Neural progenitor cell (in vitro differentiated cells): Measurements from ENCODE around the gene DUS3L. TPM values are rescaled to one million over a fixed set of nuclear protein-coding genes. Genes with fewer than 3 reads are reported as not detected.

ENCODE experiments used
- DNase-seq: peaks from one replicate; pipeline ENCODE4 v3.0.0-alpha.2; 2016; ENCODE audit warnings: low spot score
- H2AFZ ChIP-seq: fragments of 200-600 bp; sonication (generic); replicated peaks from 2 replicates; pipeline ENCODE4 v1.6.1; 2016; ENCODE audit warnings: antibody characterized with exemption
- H3F3A ChIP-seq: fragments of 200-600 bp; sonication (generic); 2 replicates; pipeline ENCODE4 v1.6.1; 2016; ENCODE audit warnings: antibody characterized with exemption, low read depth
- H3K27ac ChIP-seq: fragments of 200-600 bp; sonication (generic); 2 replicates; pipeline ENCODE4 v1.5.1; 2016; ENCODE audit warnings: mild to moderate bottlenecking
- H3K27me3 ChIP-seq: fragments of 200-600 bp; sonication (generic); 2 replicates; pipeline ENCODE4 v1.6.1; 2016; ENCODE audit warnings: mild to moderate bottlenecking, moderate library complexity
- H3K36me3 ChIP-seq: fragments of 200-600 bp; sonication (generic); 2 replicates; pipeline ENCODE4 v1.5.1; 2016
- H3K4me1 ChIP-seq: fragments of 200-600 bp; sonication (generic); 2 replicates; pipeline ENCODE4 v1.6.1; 2016; ENCODE audit warnings: mixed run types
- H3K4me2 ChIP-seq: fragments of 200-600 bp; sonication (generic); 2 replicates; pipeline ENCODE4 v1.6.1; 2016
- H3K4me3 ChIP-seq: fragments of 200-600 bp; sonication (generic); 2 replicates; pipeline ENCODE4 v1.5.1; 2016
- H3K79me2 ChIP-seq: fragments of 200-600 bp; sonication (generic); 2 replicates; pipeline ENCODE4 v1.6.1; 2016; ENCODE audit warnings: low read depth
- H3K9ac ChIP-seq: fragments of 200-600 bp; sonication (generic); 2 replicates; pipeline ENCODE4 v1.6.1; 2016
- H3K9me3 ChIP-seq: fragments of 200-600 bp; sonication (generic); 2 replicates; pipeline ENCODE4 v1.5.1; 2016; ENCODE audit warnings: low read depth
- H4K20me1 ChIP-seq: fragments of 200-600 bp; sonication (generic); 2 replicates; pipeline ENCODE4 v1.6.1; 2016; ENCODE audit warnings: low read depth
- H3K27ac Mint-ChIP-seq: 3 replicates; pipeline ENCODE4 v1.8.0; 2021; ENCODE audit warnings: mixed read lengths
- H3K27me3 Mint-ChIP-seq: 2 replicates; pipeline ENCODE4 v1.8.0; 2022; ENCODE audit warnings: low read depth, mild to moderate bottlenecking, inconsistent platforms, moderate library complexity, mixed read lengths; ENCODE audit not compliant: insufficient read depth
- H3K36me3 Mint-ChIP-seq: 3 replicates; pipeline ENCODE4 v1.8.0; 2021; ENCODE audit warnings: mixed read lengths
- H3K4me1 Mint-ChIP-seq: 3 replicates; pipeline ENCODE4 v1.8.0; 2021; ENCODE audit warnings: mixed read lengths
- H3K4me3 Mint-ChIP-seq: 3 replicates; pipeline ENCODE4 v1.8.0; 2021; ENCODE audit warnings: mild to moderate bottlenecking, moderate library complexity, mixed read lengths
- H3K9me3 Mint-ChIP-seq: 3 replicates; pipeline ENCODE4 v1.8.0; 2020; ENCODE audit warnings: mixed read lengths
- EZH2 ChIP-seq: fragments of 200-600 bp; sonication (generic); IDR thresholded peaks from 2 replicates; pipeline ENCODE4 v1.6.1; 2017; ENCODE audit warnings: antibody characterized with exemption, mild to moderate bottlenecking, moderate library complexity
- EZH2phosphoT487 ChIP-seq: fragments of 200-600 bp; sonication (generic); IDR thresholded peaks from 2 replicates; pipeline ENCODE4 v1.6.1; 2017; ENCODE audit warnings: antibody characterized with exemption
- total RNA-seq: library from RNA; depleted of rRNA; stranded (reverse); fragments of >200 nt; gene quantifications from 2 replicates; pipeline ENCODE4 v1.2.3, GENCODE V29; 2015; ENCODE audit warnings: low replicate concordance
- TF ChIP-seq, protein P1 (sequence below): fragments of 200-600 bp; sonication (generic); IDR thresholded peaks from 2 replicates; pipeline ENCODE4 v1.5.1; 2017; ENCODE audit warnings: antibody characterized with exemption, mild to moderate bottlenecking

The DUS3L gene
- total RNA-seq, 1 donor from 2014 or later: 20.7 TPM

DNA sequence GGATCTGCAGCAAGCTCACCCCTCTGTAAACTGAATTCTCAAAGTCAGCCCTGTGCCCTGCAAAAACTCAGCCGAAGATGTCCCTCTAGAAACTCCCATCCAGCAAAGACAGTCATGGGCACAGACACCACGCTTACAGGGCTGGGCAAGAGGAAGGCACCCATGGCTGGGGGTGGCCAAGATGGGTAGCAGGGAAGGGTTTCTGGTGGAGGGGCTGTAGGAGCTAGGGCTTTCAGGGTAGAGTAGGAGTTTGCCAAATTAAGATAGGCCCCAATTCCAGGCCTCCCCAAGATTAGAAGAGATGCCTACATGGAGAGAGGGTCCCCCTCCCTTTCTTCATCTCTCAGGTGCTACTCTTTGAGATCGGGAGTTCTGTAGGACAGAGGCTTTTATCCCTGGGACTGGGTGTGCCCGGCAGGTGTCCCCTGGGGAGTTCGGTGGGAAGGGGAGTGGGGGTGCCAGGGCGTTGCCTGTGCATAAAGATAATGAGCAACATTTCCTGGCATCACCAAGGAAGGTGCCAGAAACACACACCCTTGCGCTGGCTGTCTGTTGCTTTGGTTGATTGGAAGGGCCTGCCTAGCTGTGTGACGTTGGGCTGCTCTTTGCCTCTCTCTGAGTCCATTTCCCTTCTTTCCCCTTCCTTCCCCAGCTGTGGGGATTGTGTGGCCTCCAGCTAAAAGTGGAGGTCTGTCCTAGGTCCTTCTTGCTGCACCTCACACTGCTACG, 23.3 kb upstream of the DUS3L start:
- H3K27me3 Mint-ChIP-seq: peaks cover 2% of the 10 kb centered on the region
- no peaks in the 10 kb centered on the region for H3K4me1 ChIP-seq
- TF ChIP-seq, protein P1, sequence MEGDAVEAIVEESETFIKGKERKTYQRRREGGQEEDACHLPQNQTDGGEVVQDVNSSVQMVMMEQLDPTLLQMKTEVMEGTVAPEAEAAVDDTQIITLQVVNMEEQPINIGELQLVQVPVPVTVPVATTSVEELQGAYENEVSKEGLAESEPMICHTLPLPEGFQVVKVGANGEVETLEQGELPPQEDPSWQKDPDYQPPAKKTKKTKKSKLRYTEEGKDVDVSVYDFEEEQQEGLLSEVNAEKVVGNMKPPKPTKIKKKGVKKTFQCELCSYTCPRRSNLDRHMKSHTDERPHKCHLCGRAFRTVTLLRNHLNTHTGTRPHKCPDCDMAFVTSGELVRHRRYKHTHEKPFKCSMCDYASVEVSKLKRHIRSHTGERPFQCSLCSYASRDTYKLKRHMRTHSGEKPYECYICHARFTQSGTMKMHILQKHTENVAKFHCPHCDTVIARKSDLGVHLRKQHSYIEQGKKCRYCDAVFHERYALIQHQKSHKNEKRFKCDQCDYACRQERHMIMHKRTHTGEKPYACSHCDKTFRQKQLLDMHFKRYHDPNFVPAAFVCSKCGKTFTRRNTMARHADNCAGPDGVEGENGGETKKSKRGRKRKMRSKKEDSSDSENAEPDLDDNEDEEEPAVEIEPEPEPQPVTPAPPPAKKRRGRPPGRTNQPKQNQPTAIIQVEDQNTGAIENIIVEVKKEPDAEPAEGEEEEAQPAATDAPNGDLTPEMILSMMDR: no peak
- TF ChIP-seq EZH2phosphoT487 (no peak), EZH2 (no peak)
- H3K4me3 ChIP-seq: no peak overlapping the region
- H2AFZ ChIP-seq: no peak overlapping the region
- no peaks in the 10 kb centered on the region for H3F3A ChIP-seq
- H3K27ac ChIP-seq: no peak overlapping the region
- no peak overlapping the region for H3K4me2 ChIP-seq
- no peaks in the 10 kb centered on the region for H3K27me3 ChIP-seq
- no peaks in the 10 kb centered on the region for H4K20me1 ChIP-seq
- H3K36me3 ChIP-seq: no peaks in the 10 kb centered on the region
- no peak overlapping the region for H3K27ac Mint-ChIP-seq
- H3K9me3 ChIP-seq: no peaks in the 10 kb centered on the region
- no peaks in the 10 kb centered on the region for H3K36me3 Mint-ChIP-seq
- H3K79me2 ChIP-seq: no peaks in the 10 kb centered on the region
- DNase-seq: no peak
- H3K4me1 Mint-ChIP-seq: peaks cover 2% of the 10 kb centered on the region
- no peak overlapping the region for H3K9ac ChIP-seq
- no peak overlapping the region for H3K4me3 Mint-ChIP-seq
- H3K9me3 Mint-ChIP-seq: no peaks in the 10 kb centered on the region

DNA sequence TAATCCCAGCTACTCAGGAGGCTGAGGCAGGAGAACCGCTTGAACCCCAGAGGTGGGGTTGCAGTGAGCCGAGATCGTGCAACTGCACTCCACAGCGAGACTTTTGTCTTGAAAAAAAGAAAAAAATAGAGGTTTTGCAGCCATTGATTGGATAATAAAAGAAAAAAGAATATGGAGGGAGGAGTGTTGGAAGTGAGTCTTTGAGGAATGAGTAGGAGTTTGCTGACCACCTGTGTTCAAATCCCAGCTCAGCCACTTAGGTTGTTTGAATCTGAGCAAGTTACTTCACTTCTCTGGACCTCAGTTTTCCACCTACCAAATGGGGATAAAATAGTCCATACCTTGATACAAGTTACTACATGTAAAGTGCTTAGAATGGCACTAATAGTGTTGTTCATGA, 20.2 kb upstream of the DUS3L start:
- Histone ChIP-seq H3K27ac (no peak overlapping the region), H3F3A (peaks cover 2% of the 10 kb centered on the region), H3K9me3 (no peaks in the 10 kb centered on the region), H2AFZ (no peak overlapping the region), H3K27me3 (no peaks in the 10 kb centered on the region), H3K4me1 (peaks cover 7% of the 10 kb centered on the region), H3K79me2 (no peaks in the 10 kb centered on the region), H3K36me3 (no peaks in the 10 kb centered on the region), H3K4me3 (no peak overlapping the region), H4K20me1 (no peaks in the 10 kb centered on the region), H3K9ac (no peak overlapping the region), H3K4me2 (no peak overlapping the region)
- H3K4me3 Mint-ChIP-seq: peak overlapping the region; percentile 55
- peaks cover 5% of the 10 kb centered on the region for H3K27me3 Mint-ChIP-seq
- no peak for TF ChIP-seq EZH2
- TF ChIP-seq, protein P1: no peak
- no peak for TF ChIP-seq EZH2phosphoT487
- H3K36me3 Mint-ChIP-seq: no peaks in the 10 kb centered on the region
- H3K9me3 Mint-ChIP-seq: no peaks in the 10 kb centered on the region
- DNase-seq: no peak
- peaks cover 11% of the 10 kb centered on the region for H3K4me1 Mint-ChIP-seq
- no peak overlapping the region for H3K27ac Mint-ChIP-seq

DNA sequence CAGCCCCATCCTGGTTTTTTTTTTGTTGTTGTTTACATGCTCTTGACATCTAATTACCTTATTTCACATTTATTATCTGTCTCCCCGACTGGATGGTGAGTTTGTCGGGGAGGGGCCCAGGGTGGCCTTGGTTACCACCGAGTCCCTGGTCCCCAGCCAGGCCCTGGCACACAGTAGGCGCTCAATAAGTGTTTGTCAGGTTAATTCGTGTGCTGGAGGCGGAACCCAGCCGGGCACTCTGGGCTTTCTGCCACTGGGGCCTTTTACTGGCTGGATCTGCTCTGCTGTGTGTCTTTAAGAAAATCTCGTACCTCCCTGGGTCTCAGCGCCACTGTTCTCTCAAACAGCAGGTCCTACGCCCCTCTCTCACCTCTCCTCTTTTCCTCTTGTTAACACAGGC, 18.5 kb upstream of the DUS3L start:
- DNase-seq: no peak
- peaks cover 13% of the 10 kb centered on the region for H3F3A ChIP-seq
- H3K4me1 ChIP-seq: peaks cover 10% of the 10 kb centered on the region
- Mint-ChIP-seq H3K4me3 (no peak overlapping the region), H3K4me1 (peaks cover 11% of the 10 kb centered on the region), H3K36me3 (no peaks in the 10 kb centered on the region), H3K27me3 (peaks cover 7% of the 10 kb centered on the region), H3K27ac (no peak overlapping the region), H3K9me3 (no peaks in the 10 kb centered on the region)
- H3K27ac ChIP-seq: no peak overlapping the region
- no peak overlapping the region for H2AFZ ChIP-seq
- H3K4me2 ChIP-seq: no peak overlapping the region
- peaks cover 12% of the 10 kb centered on the region for H3K27me3 ChIP-seq
- H3K4me3 ChIP-seq: no peak overlapping the region
- no peak overlapping the region for H3K9ac ChIP-seq
- TF ChIP-seq EZH2phosphoT487: no peak
- TF ChIP-seq, protein P1: no peak
- H3K79me2 ChIP-seq: no peaks in the 10 kb centered on the region
- no peaks in the 10 kb centered on the region for H4K20me1 ChIP-seq
- no peaks in the 10 kb centered on the region for H3K36me3 ChIP-seq
- no peaks in the 10 kb centered on the region for H3K9me3 ChIP-seq
